Activated CD4-positive, alpha-beta T cell treated with anti-CD3 and anti-CD28 coated beads for 4 hours (primary cell): ENCODE data around the gene POU3F2.

Experiments
- DNase-seq, 2 donors: peaks; one replicate each; pipeline ENCODE4 v3.0.0-alpha.2; 2020

Gene POU3F2

GRCh38 chr6:98834060-98835031, at the start of gene POU3F2:
Gene POU3F2 (plus strand): TSS chr6:98834574. CDS start chr6:98834874, 300 bp downstream.
- peak; percentile 66 for DNase-seq

- no peak for DNase-seq
Observed at GRCh38 chr6:98787435-98787834, 46.9 kb upstream of the POU3F2 start.

DNA sequence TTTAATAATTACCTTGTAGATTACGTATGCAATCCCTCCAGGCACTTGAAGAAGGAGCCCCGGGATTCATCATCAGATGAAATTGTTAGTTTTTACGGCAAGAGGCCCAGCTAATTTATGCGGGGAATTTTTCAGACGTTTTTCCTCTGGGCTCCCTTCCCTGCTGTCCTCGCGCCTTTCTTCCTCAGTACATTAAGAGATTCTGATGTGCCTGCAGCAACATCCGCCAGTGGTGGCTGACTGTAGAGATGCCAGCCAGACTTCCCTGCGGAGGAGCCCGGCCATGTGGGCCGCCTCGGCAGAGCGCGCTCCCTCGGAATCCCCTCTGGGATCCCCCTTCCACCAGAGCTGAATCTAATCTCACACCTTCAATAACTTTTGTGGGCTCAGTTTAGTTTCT, 46.4 kb upstream of the POU3F2 start:
- no peak for DNase-seq

GRCh38 chr6:98794307-98794842, 40.0 kb upstream of the POU3F2 start:
- DNase-seq, result no peak

DNA sequence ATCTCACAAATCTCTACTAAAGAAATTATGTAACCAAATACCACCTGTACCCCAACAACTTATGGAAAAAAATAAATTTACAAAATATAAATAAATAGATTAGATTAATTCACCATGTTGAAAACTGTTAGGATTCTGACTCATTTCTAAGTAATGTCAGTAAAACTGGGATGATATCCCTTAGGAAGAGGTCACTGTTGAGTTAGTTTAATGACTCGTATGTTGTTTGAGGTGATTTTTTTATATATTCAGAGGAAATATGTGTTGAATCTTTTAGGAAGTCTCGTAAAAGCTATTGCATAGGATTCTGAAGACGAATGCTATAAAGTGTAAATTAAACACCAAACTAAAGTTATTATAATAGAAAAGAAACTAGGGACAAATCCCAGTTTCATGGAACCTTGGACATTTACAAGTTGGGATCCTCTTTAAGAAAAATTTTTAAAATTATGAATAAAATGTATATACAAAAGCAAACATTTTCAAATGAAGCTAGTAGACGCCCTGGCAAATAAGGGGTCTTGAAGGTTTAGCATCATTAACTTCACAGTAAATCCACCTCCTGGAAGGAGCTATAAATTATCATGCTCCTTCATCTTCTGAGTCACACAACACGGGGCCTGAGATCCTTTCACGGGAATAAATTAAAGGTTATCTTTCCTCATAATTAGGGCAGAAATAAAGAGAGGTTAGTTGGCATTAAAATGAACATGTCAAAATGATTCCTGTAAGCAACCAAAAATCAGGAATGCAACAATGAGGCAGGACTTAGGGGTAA, 37.0 kb upstream of the POU3F2 start:
- no peak for DNase-seq

GRCh38 chr6:98800866-98801265, 33.5 kb upstream of the POU3F2 start:
- no peak for DNase-seq

- no peak for DNase-seq
Observed at GRCh38 chr6:98808541-98809210, 25.7 kb upstream of the POU3F2 start.

DNA sequence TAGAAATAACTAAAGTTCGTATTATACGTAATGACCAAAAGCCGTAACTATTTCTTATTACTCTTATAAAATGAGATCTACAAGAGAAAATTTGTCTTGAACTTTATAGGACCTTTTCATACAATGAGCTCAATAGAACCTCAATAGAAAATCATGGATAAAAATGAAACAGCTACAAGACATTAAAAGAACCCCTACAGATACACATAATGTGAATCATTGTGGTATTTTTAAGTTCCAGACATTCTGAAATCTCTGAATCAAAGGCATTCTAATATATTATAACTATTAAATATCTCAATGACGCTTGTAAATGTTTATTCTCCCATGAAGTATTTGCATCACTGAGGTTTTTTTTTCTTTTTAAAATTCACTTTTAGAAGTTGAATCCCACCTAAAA, 22.2 kb upstream of the POU3F2 start:
- DNase-seq, result no peak

DNA sequence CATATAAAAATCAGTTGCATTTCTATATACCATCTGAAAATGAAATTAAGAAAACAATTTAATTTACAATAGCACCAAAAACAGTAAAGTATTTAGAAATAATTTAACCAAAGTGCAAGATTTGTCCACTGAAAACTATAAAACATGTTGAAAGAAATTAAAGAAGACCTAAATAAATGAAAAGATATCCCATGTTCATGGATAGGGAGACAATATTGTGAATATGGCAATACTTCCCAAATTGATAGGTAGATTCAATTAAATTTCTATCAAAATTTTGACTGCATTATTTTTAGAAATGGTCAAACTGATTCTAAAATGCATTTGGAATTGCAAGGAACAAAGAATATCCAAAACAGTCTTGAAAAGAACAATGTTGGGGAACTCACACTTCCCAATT, 17.6 kb upstream of the POU3F2 start:
- DNase-seq, result no peak

DNA sequence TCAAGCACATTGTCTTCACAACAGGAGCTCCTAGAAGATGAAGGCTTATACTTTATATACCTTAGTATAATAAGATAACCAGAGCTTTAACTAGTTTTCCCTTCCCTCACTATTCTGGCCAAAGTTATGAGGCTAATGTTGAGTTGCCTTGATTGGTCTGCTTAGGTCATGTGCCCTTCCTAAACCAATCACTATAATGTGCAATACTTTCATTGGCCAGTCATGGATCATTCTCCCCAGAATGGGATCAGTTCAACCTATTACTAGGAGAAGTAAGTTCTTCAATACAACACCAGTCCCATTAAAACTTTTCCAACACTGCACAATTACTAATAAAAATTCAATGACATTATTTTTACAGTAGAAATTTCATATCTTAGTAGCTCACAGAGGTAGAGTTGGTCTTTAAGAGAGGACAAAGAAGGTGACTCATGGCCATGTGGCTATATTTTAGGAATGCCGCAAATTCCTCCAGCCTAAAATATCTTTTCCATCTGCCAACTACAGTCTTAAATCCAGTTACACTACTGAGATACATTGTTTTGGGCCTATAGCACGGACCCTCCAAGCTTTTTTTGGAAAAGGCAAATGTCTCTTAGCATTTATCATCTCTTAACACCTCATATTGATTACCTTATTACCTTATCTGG, 12.5 kb upstream of the POU3F2 start:
- no peak for DNase-seq

DNA sequence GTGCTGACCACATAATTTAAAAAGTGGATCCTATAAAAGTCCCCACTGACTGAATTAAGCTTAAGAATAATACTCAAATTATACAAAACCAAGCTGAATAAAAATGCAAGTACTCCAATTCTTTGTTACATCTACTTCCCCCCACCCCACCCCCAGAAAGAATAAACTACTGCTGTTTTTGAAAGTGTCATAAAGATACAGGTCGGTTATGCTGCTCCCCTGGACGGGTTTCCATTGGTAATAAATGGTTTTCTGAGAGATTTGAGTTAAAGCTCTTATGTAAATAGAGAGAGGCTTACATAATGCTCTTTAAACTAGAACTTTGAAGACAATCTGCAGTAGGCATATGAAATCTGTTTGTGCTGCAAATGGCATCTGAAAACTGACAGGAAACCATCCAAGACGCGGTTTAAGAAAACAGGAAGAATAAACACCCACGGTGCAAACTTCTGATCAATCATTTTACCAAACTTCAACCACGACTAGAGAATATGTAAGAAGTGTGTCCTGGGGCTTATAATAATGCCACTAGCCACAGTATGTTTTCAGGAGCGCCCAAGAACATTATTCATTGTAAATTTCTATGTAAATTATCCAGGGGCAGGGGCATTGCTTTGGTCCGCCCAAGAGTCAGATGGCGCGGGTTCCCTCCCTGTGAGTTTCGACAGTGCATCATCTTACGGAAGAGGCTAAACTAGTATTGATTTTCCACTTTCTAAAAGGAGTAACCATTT, 10.8 kb upstream of the POU3F2 start:
- DNase-seq, result no peak

GRCh38 chr6:98824162-98824901, 10.0 kb upstream of the POU3F2 start:
- DNase-seq, result no peak

GRCh38 chr6:98824902-98825599, 9.3 kb upstream of the POU3F2 start:
- no peak for DNase-seq

DNA sequence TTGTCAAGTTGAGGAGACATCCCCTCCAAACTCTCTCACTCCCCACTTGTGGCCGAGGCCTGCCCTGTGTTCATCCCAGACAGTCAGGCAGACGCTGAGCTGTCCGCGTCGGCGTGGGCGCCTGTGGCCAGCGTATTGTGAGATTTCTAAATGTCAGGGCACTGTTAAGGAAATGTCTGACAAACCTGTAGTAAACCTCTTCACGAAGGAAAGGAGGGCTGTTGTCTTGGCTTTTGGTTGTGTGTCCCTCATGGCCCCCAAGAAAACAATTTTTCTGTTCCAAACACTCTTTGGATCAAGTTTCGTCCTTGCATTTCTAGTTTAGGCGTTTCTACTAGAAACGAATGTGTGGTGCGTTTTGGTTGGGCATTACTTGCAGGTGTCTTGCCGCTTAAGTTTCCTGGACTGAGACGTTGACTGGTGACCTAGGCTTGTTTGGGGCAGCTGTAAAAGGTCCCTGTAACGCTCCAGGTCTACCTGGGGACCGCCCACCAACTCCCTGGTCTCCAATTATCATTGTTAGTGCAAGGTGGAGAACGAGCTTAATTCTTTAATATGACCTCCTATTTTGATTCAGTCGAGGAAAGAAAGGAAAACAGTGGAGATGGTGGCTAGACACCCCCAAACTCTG, 8.7 kb upstream of the POU3F2 start:
- DNase-seq, result no peak

DNA sequence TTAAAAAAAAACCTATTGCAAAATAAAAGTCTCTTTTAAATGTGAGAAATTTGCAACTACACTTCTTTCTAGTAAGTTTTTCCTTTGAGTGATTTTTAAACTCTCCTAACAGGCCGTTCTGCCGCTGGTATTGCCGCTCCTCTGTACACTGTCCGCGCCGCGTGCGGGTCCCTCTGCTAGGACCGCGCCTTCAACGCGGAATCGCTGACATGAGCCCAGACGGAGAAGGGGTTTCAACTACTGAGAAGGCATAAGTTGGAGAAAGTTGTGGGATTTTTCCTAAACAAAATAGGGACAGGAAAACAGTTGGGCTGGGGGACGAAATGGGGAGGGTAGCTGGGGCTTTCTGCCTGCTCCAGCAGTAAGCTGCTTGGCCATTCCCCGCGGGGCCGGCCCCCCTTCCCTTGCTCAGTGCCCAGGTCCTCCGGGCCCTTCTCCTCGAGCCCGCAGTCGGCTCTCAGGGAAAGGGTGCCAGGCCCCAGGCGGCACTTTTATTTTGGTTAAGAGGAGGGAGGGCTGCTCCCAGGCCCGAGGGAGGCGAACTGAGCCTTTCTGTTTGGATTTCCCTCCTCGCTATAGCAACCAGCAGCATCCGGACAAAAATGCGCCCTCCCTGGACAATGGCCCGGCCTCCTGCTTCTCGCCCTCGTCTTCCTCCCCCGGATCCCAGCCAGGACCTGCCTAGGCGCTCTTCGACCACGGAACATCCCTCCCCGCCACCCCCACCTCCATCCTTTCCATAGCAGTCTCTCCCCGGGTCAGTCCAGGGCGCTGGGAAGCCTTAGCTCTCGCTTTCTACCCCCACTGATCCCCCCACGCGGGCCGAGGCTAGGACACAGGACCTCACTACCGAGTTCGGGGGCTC, 6.8 kb upstream of the POU3F2 start:
- DNase-seq, result no peak

- DNase-seq, result no peak
Observed at GRCh38 chr6:98828211-98828788, 6.1 kb upstream of the POU3F2 start.

- no peak for DNase-seq
Observed at GRCh38 chr6:98828941-98829411, 5.4 kb upstream of the POU3F2 start.

DNA sequence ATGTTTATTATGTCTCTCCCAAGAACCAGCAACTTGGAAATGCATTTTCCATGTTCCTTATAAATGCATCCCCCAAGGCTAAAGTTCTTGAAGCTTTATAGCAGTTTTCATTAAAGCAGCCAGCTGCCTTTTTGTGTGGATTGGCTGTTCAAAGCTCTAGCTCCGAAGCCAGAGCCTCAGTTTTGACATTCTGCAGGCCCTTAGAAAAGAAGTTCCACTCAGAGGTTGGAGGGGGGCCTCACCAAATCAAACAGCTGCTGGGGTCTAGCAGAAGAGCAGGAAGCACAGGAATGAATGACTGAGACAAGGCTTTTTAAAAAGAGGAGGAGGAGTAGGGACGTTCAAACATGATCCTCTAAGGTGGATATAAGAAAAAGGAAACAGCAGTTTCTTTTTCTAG, 4.2 kb upstream of the POU3F2 start:
- DNase-seq, result no peak
